HG02610 (cell line): ENCODE data around the gene SLC25A47.
"Not testable (repeated sequence)": the region's sequence is repeated elsewhere in the genome, so short reads cannot be mapped to it uniquely, and the experiment has no call there.

Experiments
- ATAC-seq: cut with Tn5 transposase; IDR thresholded peaks from one replicate; pipeline ENCODE4 v1.9.1; 2021; ENCODE audit warnings: mild to moderate bottlenecking, moderate library complexity; ENCODE audit not compliant: unreplicated experiment

SLC25A47 gene

GRCh38 chr14:100323121-100323941 lies at the start of gene SLC25A47:
Gene SLC25A47 (plus strand): TSS chr14:100323339. CDS start chr14:100323415, 76 bp downstream.
- no peak for ATAC-seq

DNA sequence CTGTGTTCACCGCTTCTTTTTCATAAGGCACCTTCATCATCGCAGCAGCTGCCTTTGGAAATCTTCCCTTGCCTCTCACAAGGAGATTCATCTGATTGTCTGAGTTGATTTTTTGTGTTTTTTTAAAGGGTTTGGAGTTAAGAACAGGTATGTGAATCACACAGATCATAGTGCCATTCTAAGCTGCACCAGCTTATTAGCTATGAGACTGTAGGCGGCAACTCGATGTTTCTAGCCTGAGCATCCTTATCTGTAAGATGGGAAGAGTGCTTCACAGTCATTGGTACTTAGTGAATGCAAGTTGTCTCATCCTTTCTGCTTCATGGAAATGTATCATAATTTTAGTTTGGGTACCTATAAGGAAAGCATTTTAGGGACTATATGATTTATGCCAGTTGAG lies 48.9 kb upstream of the SLC25A47 start:
- no peak for ATAC-seq

GRCh38 chr14:100275214-100275613 lies 47.9 kb upstream of the SLC25A47 start:
- no peak for ATAC-seq

GRCh38 chr14:100278702-100279101 lies 44.4 kb upstream of the SLC25A47 start:
- ATAC-seq = no peak

DNA sequence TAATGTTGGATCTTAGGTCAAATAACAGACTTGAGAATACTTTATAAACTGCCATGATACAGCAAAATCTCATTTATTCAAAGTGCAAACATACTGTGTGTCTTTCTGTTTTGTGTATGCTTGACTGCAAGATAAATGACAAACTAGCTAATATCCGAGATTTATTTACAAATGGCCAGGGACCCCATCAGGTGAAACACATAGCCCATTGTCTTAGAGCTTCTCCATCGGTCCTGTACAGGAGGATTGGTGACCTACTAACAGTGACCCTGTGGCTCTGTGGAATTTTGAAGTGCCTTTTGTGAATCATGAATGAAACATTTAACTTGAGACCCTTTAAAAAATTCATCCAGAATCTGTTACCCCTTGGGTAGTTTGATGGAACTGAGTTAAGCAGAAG lies 44.0 kb upstream of the SLC25A47 start:
- no peak for ATAC-seq

- no peak for ATAC-seq
These were observed 43.6 kb upstream of the SLC25A47 start for GRCh38 chr14:100279563-100279962.

DNA sequence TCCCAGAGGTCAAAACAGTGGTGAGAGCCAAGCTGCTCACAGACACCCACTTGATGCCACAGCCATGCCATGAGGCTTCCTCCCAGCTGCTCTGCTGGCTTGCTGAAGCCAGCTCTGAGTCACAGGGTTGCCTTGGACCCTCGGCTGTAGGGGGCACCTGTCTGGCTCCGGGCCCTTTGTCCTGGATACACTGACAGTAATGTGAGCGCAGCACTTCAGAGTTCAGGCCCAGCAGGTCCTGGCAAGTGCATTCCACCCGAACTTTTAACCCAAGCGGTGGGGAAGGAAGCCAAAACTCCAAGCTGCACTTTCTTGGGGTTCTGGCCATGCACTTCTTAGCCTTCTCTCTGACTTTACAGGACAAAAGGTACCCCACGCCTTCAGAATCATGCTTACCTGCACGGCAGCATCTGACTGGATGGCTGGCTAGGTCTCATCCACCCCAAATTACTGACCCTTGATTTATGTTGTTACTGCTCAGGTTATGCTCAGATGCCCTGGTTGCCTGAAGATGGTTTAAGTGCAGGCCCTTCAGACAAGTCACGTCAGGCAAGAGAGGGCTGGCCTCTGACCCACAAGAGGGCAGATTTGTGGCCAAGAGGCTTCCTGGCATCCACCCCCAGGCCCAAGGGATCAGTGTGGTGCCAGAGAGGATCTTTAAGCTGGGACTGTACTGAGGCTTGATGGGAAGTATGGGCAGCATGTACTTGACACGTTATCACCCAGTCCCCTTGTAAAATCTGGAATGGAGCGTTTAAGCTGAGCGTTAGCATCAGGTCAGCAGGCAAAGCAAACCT lies 41.7 kb upstream of the SLC25A47 start:
- no peak for ATAC-seq

DNA sequence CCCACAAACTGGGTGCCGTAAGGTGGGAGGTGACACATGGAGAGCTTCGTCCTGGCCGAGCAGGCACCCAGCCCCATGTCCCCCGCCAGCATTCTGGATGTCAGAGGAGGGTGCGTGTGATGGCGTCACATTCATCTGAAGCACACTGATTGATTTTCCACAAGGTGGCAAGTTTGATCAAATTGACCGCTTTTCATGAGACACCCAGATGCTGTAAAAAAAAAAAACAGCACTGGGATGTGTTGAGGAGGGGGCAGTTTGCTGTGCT lies 41.1 kb upstream of the SLC25A47 start:
- ATAC-seq = no peak

- no peak for ATAC-seq
These were observed 40.2 kb upstream of the SLC25A47 start for GRCh38 chr14:100282766-100283419.

- not testable (repeated sequence) for ATAC-seq
These were observed 39.7 kb upstream of the SLC25A47 start for GRCh38 chr14:100283436-100283835.

GRCh38 chr14:100283984-100284881 lies 38.9 kb upstream of the SLC25A47 start:
- no peak for ATAC-seq

GRCh38 chr14:100285021-100285912 lies 37.9 kb upstream of the SLC25A47 start:
- peak; percentile 85 for ATAC-seq

GRCh38 chr14:100285913-100286400 lies 37.2 kb upstream of the SLC25A47 start:
- ATAC-seq = no peak

- ATAC-seq = no peak
These were observed 36.5 kb upstream of the SLC25A47 start for GRCh38 chr14:100286484-100287191.

DNA sequence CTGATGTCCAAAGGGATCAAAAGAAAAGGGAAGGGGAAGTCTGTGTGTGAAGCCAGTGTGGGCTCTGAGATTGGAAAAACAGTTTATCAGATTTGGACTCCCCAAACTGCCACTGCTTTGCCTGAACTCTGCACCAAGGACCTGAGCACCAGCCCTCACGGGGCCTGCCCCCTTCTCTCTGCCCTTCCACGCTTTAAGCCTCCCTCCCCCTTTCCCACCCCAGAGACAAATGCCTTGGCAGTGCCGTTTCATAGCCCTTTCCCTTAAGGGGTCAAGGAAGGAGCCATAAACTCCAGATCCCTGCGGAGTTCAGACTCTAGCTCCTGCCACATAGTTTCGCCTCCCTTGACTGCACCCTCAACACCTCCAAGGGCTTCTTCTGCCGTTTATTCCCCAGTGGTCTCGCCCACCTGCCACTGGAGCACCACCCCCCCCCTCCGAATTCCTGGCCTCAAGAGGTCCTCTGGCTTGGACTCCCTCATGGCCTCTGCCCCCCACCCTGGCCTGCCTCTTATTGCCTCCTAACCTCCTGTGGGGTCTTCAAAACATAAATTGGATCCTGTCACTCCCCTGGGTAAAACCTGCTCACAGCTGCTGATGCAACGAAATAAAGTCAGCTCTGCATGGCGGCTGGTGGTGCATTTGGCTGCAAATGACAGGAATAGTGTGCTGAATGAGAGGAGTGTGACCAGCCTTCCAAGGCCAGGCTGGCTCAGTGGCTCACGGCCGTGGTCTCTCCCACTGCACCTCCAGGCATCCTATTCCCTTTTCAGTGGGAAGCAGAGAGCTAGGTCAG lies 35.7 kb upstream of the SLC25A47 start:
- no peak for ATAC-seq

DNA sequence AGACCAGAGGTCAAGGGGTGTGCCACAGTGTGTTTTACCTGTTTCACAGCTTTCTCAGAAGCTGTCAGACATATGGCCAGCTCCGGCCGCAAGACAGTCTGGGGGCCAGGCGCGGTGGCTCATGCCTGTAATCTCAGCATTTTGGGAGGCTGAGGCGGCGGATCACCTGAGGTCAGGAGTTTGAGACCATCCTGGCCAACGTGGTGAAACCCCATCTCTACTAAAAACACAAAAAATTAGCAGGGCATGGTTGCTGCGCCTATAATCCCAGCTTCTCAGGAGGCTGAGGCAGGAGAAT lies 35.2 kb upstream of the SLC25A47 start:
- not testable (repeated sequence) for ATAC-seq

DNA sequence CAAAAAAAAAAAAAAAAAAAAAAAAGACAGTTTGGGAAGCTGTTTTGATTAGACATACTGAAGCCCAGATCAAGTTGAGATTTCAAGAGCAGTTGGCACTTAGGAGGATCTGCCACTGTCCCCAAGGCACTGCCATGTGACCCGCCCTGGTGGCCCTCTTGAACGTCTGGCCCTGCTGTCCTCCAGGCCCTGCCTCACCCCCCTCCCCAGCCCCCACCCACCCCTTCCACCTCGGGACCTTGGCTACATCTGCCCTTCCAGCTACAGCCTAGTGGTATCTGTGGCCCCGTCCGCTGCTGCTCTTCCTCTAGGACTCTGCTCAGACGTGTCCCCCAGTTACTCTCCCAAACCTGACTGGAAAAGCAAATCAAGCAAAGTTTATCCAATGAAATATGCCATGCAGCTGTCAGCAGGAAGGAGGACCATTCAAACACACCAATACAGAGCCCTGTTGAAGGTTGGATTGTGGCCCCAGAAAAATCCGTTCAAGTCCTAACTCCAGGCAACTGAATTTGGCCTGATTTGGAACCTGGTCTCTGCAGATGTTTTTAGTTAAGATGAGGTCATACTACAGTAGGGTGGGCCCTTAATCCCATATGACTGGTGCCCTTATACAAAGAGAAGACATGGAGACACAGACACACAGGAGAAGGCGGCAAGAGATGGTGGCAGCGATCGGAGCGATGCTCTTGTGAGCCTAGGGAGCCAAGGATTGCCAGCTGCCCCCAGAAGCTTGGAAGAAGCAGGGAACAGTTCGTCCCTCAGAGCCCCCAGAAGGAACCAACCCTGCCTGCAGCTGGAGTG lies 34.6 kb upstream of the SLC25A47 start:
- no peak for ATAC-seq
